ENCODE measurements around the gene ABCG2.

GRCh38 chr4:88077911-88078524 is 80.4 kb downstream of the ABCG2 start:
- no peak for TF ChIP-seq POLR2A (IDR thresholded peaks at IDR 0.05)
- TF ChIP-seq, protein P1, sequence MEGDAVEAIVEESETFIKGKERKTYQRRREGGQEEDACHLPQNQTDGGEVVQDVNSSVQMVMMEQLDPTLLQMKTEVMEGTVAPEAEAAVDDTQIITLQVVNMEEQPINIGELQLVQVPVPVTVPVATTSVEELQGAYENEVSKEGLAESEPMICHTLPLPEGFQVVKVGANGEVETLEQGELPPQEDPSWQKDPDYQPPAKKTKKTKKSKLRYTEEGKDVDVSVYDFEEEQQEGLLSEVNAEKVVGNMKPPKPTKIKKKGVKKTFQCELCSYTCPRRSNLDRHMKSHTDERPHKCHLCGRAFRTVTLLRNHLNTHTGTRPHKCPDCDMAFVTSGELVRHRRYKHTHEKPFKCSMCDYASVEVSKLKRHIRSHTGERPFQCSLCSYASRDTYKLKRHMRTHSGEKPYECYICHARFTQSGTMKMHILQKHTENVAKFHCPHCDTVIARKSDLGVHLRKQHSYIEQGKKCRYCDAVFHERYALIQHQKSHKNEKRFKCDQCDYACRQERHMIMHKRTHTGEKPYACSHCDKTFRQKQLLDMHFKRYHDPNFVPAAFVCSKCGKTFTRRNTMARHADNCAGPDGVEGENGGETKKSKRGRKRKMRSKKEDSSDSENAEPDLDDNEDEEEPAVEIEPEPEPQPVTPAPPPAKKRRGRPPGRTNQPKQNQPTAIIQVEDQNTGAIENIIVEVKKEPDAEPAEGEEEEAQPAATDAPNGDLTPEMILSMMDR (IDR thresholded peaks at IDR 0.05), result no peak
